ENCODE data around the gene FBLN5.
"Not testable (repeated sequence)": the region's sequence is repeated elsewhere in the genome, so short reads cannot be mapped to it uniquely, and the experiment has no call there.

Gene FBLN5

GRCh38 chr14:91911474-91912032 lies 35.9 kb downstream of the FBLN5 start:
- in situ Hi-C loops (cut with HindIII; ENCODE audit: low sequenced_read_pairs), result loop anchor here (10.0 kb wide), 1 partner anchor 257 kb away; no protein-coding TSS in a partner anchor

DNA sequence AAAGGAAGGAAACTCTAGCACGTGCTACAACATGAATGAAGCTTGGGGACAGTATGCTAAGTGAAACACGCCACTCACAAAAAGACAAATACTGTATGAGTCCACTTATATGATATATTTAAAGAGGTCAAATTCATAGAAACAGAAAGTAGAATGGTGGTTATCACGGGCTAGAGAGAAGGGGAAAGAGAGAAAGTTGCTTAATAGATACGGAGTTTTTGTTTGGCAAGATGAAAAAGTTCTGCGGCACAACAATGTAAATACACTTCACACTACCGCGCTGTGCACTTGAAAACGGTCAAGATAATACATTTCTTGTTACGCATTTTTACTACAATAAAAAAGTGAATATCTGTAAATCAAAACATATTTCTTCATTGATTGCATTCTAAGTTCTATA lies 37.3 kb downstream of the FBLN5 start:
- in situ Hi-C loops (cut with HindIII; ENCODE audit: low sequenced_read_pairs), result loop anchor here (10.0 kb wide), 1 partner anchor 255 kb away; no protein-coding TSS in a partner anchor

DNA sequence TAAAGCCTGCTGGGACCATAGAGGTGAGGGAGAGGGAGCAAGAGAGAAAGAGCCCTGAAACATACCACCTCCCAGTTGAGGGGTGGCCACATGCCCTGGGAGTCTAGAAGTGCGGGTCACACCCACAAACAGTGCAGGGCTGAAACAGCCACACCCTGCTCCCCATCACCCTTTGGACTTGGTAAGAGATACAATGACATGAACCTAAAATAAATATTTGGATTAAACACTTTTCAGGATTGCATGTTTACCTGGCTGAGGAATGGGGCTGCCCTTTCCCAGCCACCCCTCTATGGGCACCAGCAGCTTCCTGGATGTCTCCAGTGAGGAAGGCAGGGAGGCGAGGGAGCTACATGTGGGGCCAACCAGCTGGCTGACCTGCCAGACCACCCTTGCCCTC lies 41.1 kb downstream of the FBLN5 start:
- in situ Hi-C loops (cut with HindIII; ENCODE audit: low sequenced_read_pairs), result no loop called here

- in situ Hi-C loops (cut with HindIII; ENCODE audit: low sequenced_read_pairs), result no loop called here
Observed at GRCh38 chr14:91904956-91905645, 42.4 kb downstream of the FBLN5 start.

GRCh38 chr14:91904483-91904882 lies 43.0 kb downstream of the FBLN5 start:
- in situ Hi-C loops (cut with HindIII; ENCODE audit: low sequenced_read_pairs), result no loop called here

DNA sequence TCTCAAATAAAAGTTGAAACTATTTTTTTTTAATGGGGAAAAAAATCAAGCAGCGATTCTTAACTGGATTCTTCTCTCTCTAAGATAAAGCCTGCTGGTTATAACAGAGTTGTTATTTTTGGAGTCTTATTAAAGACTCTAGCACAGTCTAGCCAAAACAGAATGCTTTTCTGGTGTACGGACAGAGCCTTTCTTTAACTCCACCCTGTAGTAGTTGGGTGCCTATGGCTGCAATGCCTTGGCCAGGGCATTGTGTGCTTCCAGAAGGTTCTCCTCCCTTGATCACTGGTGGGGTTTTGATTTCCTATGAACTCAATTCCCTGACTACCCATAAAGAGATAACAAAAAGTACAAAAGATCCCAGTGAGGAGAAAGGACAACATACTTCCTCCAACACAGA lies 44.4 kb downstream of the FBLN5 start:
- in situ Hi-C loops (cut with HindIII; ENCODE audit: low sequenced_read_pairs), result no loop called here

DNA sequence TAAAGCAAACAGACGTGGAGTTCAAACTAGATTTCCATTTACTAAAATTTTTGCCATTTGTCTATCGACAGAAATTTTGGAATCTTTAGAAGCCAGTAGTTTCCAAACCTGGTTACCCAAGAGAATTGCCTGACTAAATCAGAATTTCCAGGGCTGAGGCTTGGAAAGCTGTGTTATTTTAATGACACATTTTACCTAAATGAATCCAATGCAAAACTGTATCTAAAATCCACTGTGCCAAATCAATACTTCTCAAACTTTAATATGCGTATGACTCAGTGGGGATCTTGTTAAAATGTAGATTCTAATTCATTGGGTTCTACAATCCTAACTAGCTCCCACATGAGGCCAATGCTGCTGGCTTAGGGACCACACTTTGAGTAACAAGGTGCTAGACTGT lies 45.2 kb downstream of the FBLN5 start:
- in situ Hi-C loops (cut with HindIII; ENCODE audit: low sequenced_read_pairs), result no loop called here

DNA sequence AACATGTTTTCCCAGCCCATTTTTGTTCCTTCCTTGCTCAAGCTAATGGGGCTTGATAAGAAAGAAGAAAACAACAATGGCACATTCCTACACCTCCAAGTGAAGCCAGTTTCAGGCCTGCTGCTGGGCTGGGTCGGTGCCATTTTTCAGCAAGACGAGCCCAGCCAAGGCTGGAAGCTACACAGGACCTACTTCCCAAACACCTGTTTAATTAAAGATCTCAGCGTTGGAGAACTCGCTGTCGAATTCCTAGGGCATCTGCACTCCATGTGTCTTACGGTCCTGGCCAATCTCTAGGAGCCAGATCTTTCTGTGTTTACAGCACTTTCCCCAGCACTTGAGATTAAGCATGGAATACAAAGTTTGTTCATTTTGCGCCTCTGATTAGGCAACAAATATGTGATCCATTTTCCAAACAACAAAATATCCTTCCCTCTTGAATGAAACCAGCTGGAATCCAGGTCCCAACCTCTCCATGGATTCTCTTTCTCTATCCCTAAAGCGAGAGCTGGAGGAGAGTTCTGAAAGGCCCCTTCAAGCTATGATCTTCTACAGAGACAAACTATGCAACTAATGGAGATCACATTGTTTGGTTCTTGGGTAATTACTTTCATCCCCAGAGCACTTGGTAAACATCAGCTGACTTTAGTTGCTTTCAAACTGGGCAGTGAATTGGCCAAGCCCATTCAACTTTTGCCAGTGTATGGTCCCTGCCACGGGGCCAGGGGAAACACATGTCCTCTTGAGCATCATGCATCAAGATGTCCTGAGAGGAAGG lies 45.9 kb downstream of the FBLN5 start:
- in situ Hi-C loops (cut with HindIII; ENCODE audit: low sequenced_read_pairs), result no loop called here

DNA sequence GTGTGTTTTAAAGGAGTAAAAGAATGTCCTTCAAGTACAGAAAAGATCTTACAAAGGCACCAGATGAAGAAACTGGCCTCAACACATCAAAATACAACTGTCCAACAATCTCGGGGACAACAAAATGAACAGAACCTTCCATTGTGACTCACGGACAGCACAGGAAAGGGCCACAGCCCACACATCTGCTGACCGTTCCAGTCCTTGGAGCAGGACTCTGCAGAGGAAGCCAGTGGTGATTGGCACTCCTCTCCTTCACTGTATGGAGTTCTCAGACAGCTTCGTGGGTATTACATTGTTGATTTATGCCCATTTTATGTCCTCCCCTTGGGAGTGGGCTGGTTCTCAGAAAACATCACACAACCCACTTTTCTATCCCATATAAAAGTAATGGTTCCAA lies 47.7 kb downstream of the FBLN5 start:
- in situ Hi-C loops (cut with HindIII; ENCODE audit: low sequenced_read_pairs), result no loop called here

DNA sequence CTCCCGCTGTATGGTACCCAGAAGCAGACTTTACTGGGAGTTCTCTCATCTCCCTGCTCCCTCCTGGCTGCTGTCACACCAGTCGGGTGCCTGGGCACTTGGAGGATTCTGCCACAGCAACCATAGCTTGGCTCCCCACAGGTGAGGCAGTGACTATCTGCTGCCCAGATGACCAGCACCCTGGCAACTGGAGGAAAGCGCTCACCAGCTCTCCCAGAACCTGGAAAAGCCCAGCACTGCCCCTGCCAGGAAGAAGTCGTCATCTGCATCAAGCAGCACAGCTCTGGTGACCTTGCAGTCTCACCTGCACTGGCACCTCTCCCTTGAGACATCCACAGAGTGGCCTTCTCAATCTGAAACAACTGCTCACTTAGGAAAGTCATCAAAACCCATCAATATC lies 48.3 kb downstream of the FBLN5 start:
- in situ Hi-C loops (cut with HindIII; ENCODE audit: low sequenced_read_pairs), result no loop called here

DNA sequence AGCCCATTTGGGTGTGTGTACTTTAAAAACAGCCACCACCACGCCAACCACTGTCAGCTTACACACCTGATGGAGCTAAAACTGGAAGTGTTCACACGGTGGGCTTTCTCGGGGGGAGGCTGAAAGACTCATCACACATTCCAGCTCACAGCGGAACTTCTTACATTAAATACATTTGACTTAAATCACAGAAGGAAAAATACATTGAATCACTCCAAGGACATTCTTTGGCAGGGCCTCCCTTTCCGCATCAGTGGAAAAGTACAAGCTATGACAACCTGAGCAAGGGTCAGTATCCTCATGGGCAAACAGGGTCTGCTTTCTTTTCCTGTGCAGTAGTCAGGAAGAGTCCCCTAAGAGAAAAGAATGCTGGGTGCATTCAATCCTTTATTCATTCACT lies 49.1 kb downstream of the FBLN5 start:
- in situ Hi-C loops (cut with HindIII; ENCODE audit: low sequenced_read_pairs), result no loop called here

DNA sequence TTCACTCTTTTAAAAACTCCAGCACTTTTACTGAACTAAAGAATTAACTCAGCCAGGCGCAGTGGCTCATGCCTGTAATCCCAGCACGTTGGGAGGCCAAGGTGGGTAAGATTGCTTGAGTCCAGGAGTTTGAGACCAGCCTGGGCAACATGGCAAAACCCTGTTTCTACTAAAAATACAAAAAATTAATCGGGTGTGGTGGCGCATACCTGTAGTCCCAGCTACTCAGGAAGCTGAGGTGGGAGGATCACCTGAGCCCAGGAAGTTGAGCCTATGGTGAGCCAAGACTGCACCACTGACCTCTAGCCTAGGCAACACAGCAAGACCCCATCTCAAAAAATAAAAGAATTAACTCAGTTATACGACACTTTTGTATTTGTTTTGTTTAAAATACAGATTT lies 49.8 kb downstream of the FBLN5 start:
- in situ Hi-C loops (cut with HindIII; ENCODE audit: low sequenced_read_pairs), result not testable (repeated sequence)

DNA sequence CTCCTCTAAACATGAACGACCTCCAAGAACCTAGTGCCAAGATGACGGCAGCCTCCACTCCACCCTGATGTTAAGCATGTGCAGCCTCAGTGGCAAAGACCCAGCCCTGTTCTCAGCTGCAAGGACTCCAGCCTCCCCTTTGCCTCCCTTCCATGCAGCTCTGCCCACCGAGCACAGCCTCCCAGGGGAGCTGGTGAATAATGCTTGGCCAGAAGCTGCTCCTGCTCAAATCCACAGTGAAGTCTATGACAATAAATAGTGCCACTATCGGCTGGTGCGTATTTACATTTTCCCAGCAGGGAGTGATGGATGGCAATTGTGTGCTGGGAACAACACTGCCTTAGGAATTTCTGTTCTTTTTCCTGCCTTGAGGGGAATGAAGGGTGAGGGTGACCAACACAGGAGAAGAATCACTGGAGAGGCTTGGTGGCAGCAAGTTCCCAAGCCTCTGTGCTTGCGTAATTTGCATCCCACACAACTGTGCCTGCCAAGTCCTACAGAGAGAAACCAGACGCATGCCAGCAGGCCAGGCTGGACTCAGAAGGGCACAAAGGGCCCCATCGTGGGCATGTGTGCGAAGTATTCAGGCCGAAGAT lies 50.3 kb downstream of the FBLN5 start:
- in situ Hi-C loops (cut with HindIII; ENCODE audit: low sequenced_read_pairs), result no loop called here

GRCh38 chr14:91896419-91896818 lies 51.1 kb downstream of the FBLN5 start:
- in situ Hi-C loops (cut with HindIII; ENCODE audit: low sequenced_read_pairs), result no loop called here

DNA sequence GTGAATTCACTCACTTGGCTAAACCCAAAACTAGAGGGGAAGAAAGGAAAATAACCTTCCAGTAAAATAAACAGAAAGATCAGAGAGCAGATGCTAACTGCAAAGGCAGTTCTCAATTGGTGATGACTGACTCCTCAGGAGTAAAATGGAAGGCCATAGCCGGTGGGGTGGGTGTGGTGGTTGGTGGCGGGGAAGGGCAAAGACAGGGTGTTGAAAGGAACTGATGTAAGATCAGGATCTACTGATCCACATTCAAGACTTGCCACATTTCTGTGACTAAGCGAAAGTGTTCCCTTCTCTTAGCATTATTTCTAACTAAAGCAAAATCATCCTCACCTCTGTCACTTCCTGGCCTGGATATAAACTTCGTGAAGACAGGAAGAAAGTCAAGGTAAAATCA lies 53.8 kb downstream of the FBLN5 start:
- in situ Hi-C loops (cut with HindIII; ENCODE audit: low sequenced_read_pairs), result no loop called here

DNA sequence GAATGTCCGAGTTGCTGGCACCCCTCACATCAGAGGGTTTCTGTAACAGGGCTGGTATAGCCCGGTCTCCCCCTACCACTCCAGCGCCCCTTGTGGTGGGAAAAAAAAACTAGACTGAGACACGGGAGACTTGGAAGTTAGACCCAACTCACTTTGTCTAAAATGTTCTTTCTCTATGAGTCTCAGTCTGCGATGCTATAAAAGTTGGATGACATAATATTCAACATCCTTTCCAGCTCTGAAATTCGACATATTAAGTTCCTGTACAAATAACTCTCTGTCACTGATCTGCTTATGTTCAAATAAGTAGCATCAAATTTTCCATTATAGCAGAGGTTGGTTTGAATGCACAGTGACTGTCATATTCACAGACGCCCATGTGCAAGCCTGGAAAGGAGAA lies 54.5 kb downstream of the FBLN5 start:
- in situ Hi-C loops (cut with HindIII; ENCODE audit: low sequenced_read_pairs), result no loop called here

GRCh38 chr14:91891721-91892220 lies 55.7 kb downstream of the FBLN5 start:
- in situ Hi-C loops (cut with HindIII; ENCODE audit: low sequenced_read_pairs), result no loop called here

GRCh38 chr14:91891101-91891500 lies 56.4 kb downstream of the FBLN5 start:
- in situ Hi-C loops (cut with HindIII; ENCODE audit: low sequenced_read_pairs), result no loop called here

DNA sequence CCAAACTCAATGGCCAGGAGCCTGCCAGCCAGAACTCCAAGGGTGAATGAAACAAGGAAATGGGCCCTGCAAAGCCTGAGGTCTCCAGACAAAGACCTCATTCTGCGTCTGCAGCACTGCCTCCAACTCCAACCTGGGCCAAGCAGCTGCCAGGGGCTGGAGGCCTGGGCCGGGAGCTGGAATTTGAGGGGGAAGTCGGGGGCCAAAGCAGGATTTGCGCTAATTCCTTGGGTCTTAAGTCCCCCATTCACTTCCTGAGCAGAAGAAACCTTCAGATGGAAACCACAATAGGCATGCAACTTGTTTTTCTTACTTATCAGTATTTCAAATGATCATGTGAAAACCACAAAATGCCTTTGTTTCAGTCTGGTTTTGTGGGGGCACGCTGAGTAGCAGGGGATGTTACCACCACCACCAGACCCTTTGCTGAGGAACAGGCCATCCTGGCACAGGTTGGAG lies 57.2 kb downstream of the FBLN5 start:
- in situ Hi-C loops (cut with HindIII; ENCODE audit: low sequenced_read_pairs), result no loop called here

- in situ Hi-C loops (cut with HindIII; ENCODE audit: low sequenced_read_pairs), result no loop called here
Observed at GRCh38 chr14:91889477-91890211, 57.9 kb downstream of the FBLN5 start.

Measured in DLD1 (cell line).